Neural cell (in vitro differentiated cells): ENCODE results near the gene CPEB2. TPM values are rescaled to one million over a fixed set of nuclear protein-coding genes. Genes with fewer than 3 reads are reported as not detected.

Source experiments
- H2AFZ ChIP-seq: fragments of 200-600, 300-800 bp; sonication (generic), shearing (Covaris generic); 2 replicates; pipeline ENCODE4 v1.6.0; 2014; ENCODE audit warnings: low read depth, mild to moderate bottlenecking, antibody characterized with exemption, low read length, moderate library complexity
- H3F3A ChIP-seq: fragments of 200-600 bp; shearing (Covaris generic); 2 replicates; pipeline ENCODE4 v1.6.1; 2016; ENCODE audit warnings: mild to moderate bottlenecking, moderate library complexity, mixed read lengths, antibody characterized with exemption, low read length; ENCODE audit not compliant: insufficient read depth, poor library complexity, severe bottlenecking
- H3K27ac ChIP-seq: fragments of 200-600, 300-800 bp; sonication (generic), shearing (Covaris generic); 2 replicates; pipeline ENCODE4 v1.5.1; 2014; ENCODE audit warnings: mild to moderate bottlenecking, low read length, moderate library complexity
- H3K27me3 ChIP-seq: fragments of 300-800, 200-600 bp; sonication (generic), shearing (Covaris generic); 2 replicates; pipeline ENCODE4 v1.6.0; 2014; ENCODE audit warnings: mild to moderate bottlenecking, low read depth, low read length, moderate library complexity; ENCODE audit not compliant: insufficient read depth
- H3K36me3 ChIP-seq: fragments of 300-800, 200-600 bp; sonication (generic), shearing (Covaris generic); 2 replicates; pipeline ENCODE4 v1.5.1; 2014; ENCODE audit warnings: mild to moderate bottlenecking, antibody characterized with exemption, low read length, moderate library complexity; ENCODE audit not compliant: insufficient read depth
- H3K4me2 ChIP-seq: fragments of 300-800, 200-600 bp; sonication (generic), shearing (Covaris generic); 2 replicates; pipeline ENCODE4 v1.6.0; 2014; ENCODE audit warnings: mild to moderate bottlenecking, low read length
- H3K4me3 ChIP-seq: fragments of 300-800, 200-600 bp; sonication (generic), shearing (Covaris generic); 2 replicates; pipeline ENCODE4 v1.5.1; 2014; ENCODE audit warnings: mild to moderate bottlenecking, low read length, moderate library complexity
- H3K79me2 ChIP-seq: fragments of 200-600 bp; shearing (Covaris generic); replicated peaks from 2 replicates; pipeline ENCODE4 v1.6.0; 2014; ENCODE audit warnings: mild to moderate bottlenecking, low read length, moderate library complexity; ENCODE audit not compliant: insufficient read depth
- H3K9ac ChIP-seq: fragments of 300-800, 200-600 bp; sonication (generic), shearing (Covaris generic); 2 replicates; pipeline ENCODE4 v1.6.1; 2016; ENCODE audit warnings: mild to moderate bottlenecking, low read length, mixed read lengths
- H3K9me2 ChIP-seq: fragments of 200-600 bp; shearing (Covaris generic); 2 replicates; pipeline ENCODE4 v1.6.1; 2016; ENCODE audit warnings: mild to moderate bottlenecking, low read length, mixed read lengths; ENCODE audit not compliant: insufficient read depth
- H3K9me3 ChIP-seq: fragments of 200-600, 300-800 bp; sonication (generic), shearing (Covaris generic); 2 replicates; pipeline ENCODE4 v1.6.1; 2016; ENCODE audit warnings: mild to moderate bottlenecking, mixed run types, low read length, moderate library complexity, mixed read lengths
- H4K20me1 ChIP-seq: fragments of 200-600 bp; shearing (Covaris generic); 2 replicates; pipeline ENCODE4 v1.6.1; 2016; ENCODE audit warnings: mild to moderate bottlenecking, mixed run types; ENCODE audit not compliant: insufficient read depth
- EP300 ChIP-seq: fragments of 450-650 bp; conservative IDR thresholded peaks from 2 replicates; pipeline ENCODE4 v1.6.1; 2014; ENCODE audit warnings: antibody characterized with exemption, mild to moderate bottlenecking, moderate library complexity; ENCODE audit not compliant: poor library complexity, severe bottlenecking
- EZH2 ChIP-seq: fragments of 200-600, 300-800 bp; shearing (Covaris generic), sonication (generic); IDR thresholded peaks from 2 replicates; pipeline ENCODE4 v1.6.1; 2014; ENCODE audit warnings: antibody characterized with exemption, low read length, borderline replicate concordance, mild to moderate bottlenecking; ENCODE audit not compliant: insufficient read depth, poor library complexity, severe bottlenecking
- MXI1 ChIP-seq: fragments of 450-650 bp; conservative IDR thresholded peaks from 2 replicates; pipeline ENCODE4 v1.6.1; 2014; ENCODE audit warnings: antibody characterized with exemption, mild to moderate bottlenecking; ENCODE audit not compliant: poor library complexity, severe bottlenecking
- POLR2AphosphoS5 ChIP-seq: IDR thresholded peaks from 2 replicates; pipeline ENCODE4 v1.6.1; 2012
- RAD21 ChIP-seq: fragments of 450-650 bp; conservative IDR thresholded peaks from 2 replicates; pipeline ENCODE4 v1.6.1; 2014; ENCODE audit warnings: antibody characterized with exemption, mild to moderate bottlenecking, moderate library complexity
- TAF1 ChIP-seq: IDR thresholded peaks from 2 replicates; pipeline ENCODE4 v1.6.1; 2012; ENCODE audit warnings: low read depth
- polyA plus RNA-seq: library from polyadenylated mRNA; depleted of rRNA; stranded (reverse); fragments of >200 nt; gene quantifications from 2 replicates; pipeline ENCODE4 v1.2.3, GENCODE V29; 2014
- TF ChIP-seq, protein P1 (sequence below): fragments of 450-650 bp; IDR thresholded peaks from 2 replicates; pipeline ENCODE4 v1.5.1; 2014; ENCODE audit warnings: antibody characterized with exemption, mild to moderate bottlenecking, moderate library complexity; ENCODE audit not compliant: poor library complexity, severe bottlenecking

CPEB2 gene
- polyA plus RNA-seq, 1 donor from 2014 or later = 12.4 TPM

DNA sequence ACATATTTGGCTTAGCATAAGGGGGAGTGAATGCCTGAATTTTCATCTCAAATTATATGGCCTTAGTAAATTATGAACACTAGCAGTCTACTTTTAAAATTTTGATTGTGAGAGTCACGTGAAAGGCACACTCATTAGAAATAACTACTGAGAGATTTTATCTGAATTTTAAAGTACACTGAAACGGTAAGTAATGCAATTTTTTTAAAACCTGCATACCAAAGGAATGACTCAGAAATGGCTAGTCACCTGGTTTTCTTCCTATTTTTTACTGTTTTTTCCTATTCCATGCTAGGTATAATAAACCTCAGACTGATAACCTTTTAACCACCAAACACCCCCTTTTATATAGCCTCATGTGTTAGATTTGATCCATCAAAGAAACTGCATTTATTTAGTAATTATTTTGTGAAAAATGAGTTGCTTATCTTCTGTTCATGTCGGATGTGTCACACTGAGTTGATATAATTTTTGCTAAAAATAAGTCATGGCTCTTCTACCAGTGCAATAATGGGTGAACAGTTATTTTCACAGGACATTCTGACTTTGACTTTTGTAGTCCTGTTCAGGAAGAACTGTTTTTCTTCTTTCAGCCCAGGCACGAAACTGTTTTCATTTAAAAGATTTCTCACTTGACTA is 40.4 kb downstream of the CPEB2 start:
- Histone ChIP-seq H3K9me3 (no peaks in the 10 kb centered on the region), H3K27ac (no peak overlapping the region), H3K4me2 (no peak overlapping the region), H3K9ac (no peak overlapping the region), H3K27me3 (no peaks in the 10 kb centered on the region), H4K20me1 (no peaks in the 10 kb centered on the region), H2AFZ (no peak overlapping the region), H3F3A (no peaks in the 10 kb centered on the region), H3K4me3 (no peak overlapping the region), H3K9me2 (no peaks in the 10 kb centered on the region), H3K79me2 (no peaks in the 10 kb centered on the region), H3K36me3 (no peaks in the 10 kb centered on the region)
- TF ChIP-seq RAD21 (no peak), TAF1 (no peak), POLR2AphosphoS5 (no peak)
- TF ChIP-seq, protein P1, sequence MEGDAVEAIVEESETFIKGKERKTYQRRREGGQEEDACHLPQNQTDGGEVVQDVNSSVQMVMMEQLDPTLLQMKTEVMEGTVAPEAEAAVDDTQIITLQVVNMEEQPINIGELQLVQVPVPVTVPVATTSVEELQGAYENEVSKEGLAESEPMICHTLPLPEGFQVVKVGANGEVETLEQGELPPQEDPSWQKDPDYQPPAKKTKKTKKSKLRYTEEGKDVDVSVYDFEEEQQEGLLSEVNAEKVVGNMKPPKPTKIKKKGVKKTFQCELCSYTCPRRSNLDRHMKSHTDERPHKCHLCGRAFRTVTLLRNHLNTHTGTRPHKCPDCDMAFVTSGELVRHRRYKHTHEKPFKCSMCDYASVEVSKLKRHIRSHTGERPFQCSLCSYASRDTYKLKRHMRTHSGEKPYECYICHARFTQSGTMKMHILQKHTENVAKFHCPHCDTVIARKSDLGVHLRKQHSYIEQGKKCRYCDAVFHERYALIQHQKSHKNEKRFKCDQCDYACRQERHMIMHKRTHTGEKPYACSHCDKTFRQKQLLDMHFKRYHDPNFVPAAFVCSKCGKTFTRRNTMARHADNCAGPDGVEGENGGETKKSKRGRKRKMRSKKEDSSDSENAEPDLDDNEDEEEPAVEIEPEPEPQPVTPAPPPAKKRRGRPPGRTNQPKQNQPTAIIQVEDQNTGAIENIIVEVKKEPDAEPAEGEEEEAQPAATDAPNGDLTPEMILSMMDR = no peak

DNA sequence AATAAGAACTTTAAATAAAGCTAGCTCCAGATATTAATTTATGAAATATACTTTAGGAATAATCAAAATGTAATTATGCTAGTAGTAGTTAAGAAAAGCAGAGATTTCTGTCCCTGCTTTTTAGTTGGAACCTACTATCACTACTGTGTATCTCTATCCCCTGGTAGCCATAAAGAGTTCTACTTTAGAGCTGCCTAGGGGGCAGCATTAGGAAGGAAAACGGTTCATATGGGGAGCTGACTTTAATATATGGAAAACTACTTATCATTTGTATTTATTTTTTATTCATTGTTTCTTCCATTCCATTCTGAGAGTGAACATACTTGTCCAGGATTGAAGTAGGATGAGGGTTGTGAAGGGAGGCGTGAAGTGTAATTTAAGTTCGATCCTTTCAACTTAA is 40.9 kb downstream of the CPEB2 start:
- Histone ChIP-seq H3K9me2 (no peaks in the 10 kb centered on the region), H3K27ac (no peak overlapping the region)

GRCh38 chr4:15043922-15044321 is 41.6 kb downstream of the CPEB2 start:
- no peaks in the 10 kb centered on the region for H3K36me3 ChIP-seq
- H3K9ac ChIP-seq = no peak overlapping the region
- no peak overlapping the region for H3K27ac ChIP-seq
- H4K20me1 ChIP-seq = no peaks in the 10 kb centered on the region
- no peaks in the 10 kb centered on the region for H3F3A ChIP-seq
- no peaks in the 10 kb centered on the region for H3K9me2 ChIP-seq
- no peaks in the 10 kb centered on the region for H3K27me3 ChIP-seq
- no peak overlapping the region for H2AFZ ChIP-seq
- no peaks in the 10 kb centered on the region for H3K79me2 ChIP-seq
- TF ChIP-seq EP300 = no peak
- no peak for TF ChIP-seq RAD21
- no peak for TF ChIP-seq POLR2AphosphoS5
- TF ChIP-seq, protein P1 = no peak
- TF ChIP-seq MXI1 = no peak
- no peaks in the 10 kb centered on the region for H3K9me3 ChIP-seq
- H3K4me3 ChIP-seq = no peak overlapping the region
- H3K4me2 ChIP-seq = no peak overlapping the region

More for the DNA sequence above, 40.9 kb downstream of the CPEB2 start:
- H3K36me3 ChIP-seq = no peaks in the 10 kb centered on the region
- no peaks in the 10 kb centered on the region for H3K9me3 ChIP-seq
- H2AFZ ChIP-seq = no peak overlapping the region
- H4K20me1 ChIP-seq = no peaks in the 10 kb centered on the region
- no peaks in the 10 kb centered on the region for H3K27me3 ChIP-seq
- H3K4me2 ChIP-seq = no peak overlapping the region
- H3K4me3 ChIP-seq = no peak overlapping the region
- no peaks in the 10 kb centered on the region for H3F3A ChIP-seq
- TF ChIP-seq EZH2 (no peak), RAD21 (no peak), EP300 (no peak), MXI1 (no peak), POLR2AphosphoS5 (no peak)
- TF ChIP-seq, protein P1 = no peak
- H3K9ac ChIP-seq = no peak overlapping the region
- no peaks in the 10 kb centered on the region for H3K79me2 ChIP-seq
